NOMO-1 treated with DMSO at 0.1 percent for 48 hours (cell line): ENCODE measurements around the gene MARS1.
A peak's percentile ranks its signal among the peaks of the same experiment; 100 is the strongest.
"Not testable (repeated sequence)": the region's sequence is repeated elsewhere in the genome, so short reads cannot be mapped to it uniquely, and the experiment has no call there.

Experiments
- DNase-seq: peaks from one replicate; lab custom pipeline; 2025; ENCODE audit not compliant: unreplicated experiment; lab: John Stamatoyannopoulos, UW

The MARS1 gene

GRCh38 chr12:57515408-57515933 lies 27.6 kb downstream of the MARS1 start:
- no peak for DNase-seq

- DNase-seq = no peak
These were observed 28.2 kb downstream of the MARS1 start for GRCh38 chr12:57515934-57516541.

GRCh38 chr12:57516617-57517153 lies 28.8 kb downstream of the MARS1 start:
- DNase-seq = no peak

- DNase-seq = no peak
These were observed 29.3 kb downstream of the MARS1 start for GRCh38 chr12:57517187-57517586.

- DNase-seq = not testable (repeated sequence)
These were observed 29.9 kb downstream of the MARS1 start for GRCh38 chr12:57517718-57518117.

- DNase-seq = no peak
These were observed 30.5 kb downstream of the MARS1 start for GRCh38 chr12:57518176-57518919.

- DNase-seq = no peak
These were observed 31.3 kb downstream of the MARS1 start for GRCh38 chr12:57518920-57519795.

GRCh38 chr12:57519796-57520052 lies 31.9 kb downstream of the MARS1 start:
- peak; percentile 35 for DNase-seq

- peak; percentile 99 for DNase-seq
These were observed 32.4 kb downstream of the MARS1 start, which contains the start of gene DDIT3 for GRCh38 chr12:57520053-57520818. Gene DDIT3 (minus strand): TSS chr12:57520514. CDS start chr12:57517406, 3,108 bp downstream.

- DNase-seq = no peak
These were observed 33.7 kb downstream of the MARS1 start for GRCh38 chr12:57521525-57522010.

- DNase-seq = peak; percentile 88
These were observed 34.4 kb downstream of the MARS1 start, which contains the start of gene MBD6 for GRCh38 chr12:57522011-57522886. Gene MBD6 (plus strand): TSS chr12:57522824. CDS start chr12:57524304, 1,480 bp downstream.

- peak; percentile 81 for DNase-seq
These were observed 35.2 kb downstream of the MARS1 start for GRCh38 chr12:57522887-57523705.

GRCh38 chr12:57523706-57524614 lies 36.1 kb downstream of the MARS1 start:
- DNase-seq = no peak

GRCh38 chr12:57524814-57525614 lies 37.1 kb downstream of the MARS1 start:
- no peak for DNase-seq

GRCh38 chr12:57525615-57526383 lies 37.9 kb downstream of the MARS1 start:
- DNase-seq = no peak
